GM13977 (cell line): ENCODE results near the gene RAD23A.

Experiments
- DNase-seq: peaks from one replicate; pipeline ENCODE4 v3.0.0; 2012; ENCODE audit warnings: low spot score
- CTCF ChIP-seq: IDR thresholded peaks from 2 replicates; pipeline ENCODE4 v1.5.1; 2012; ENCODE audit warnings: mild to moderate bottlenecking, control low read depth; ENCODE audit not compliant: insufficient read depth; ENCODE audit errors: extremely low read depth, missing control alignments
- in situ Hi-C: fragments of 300-500 bp; cut with MboI; formaldehyde crosslinking; loops from one replicate; pipeline ENCODE4 v1.12.0; 2022; ENCODE audit warnings: low sequenced_read_pairs, low pct_unique_long_range_greater_than_20kb, mixed read lengths, inconsistent platforms; ENCODE audit not compliant: unreplicated experiment

Gene RAD23A

GRCh38 chr19:12943437-12944044 lies 2.1 kb upstream of the RAD23A start:
- no peak for TF ChIP-seq CTCF
- in situ Hi-C loops = no loop called here
- DNase-seq = no peak

- in situ Hi-C loops = no loop called here
- no peak for DNase-seq
- no peak for TF ChIP-seq CTCF
These were observed 1.5 kb upstream of the RAD23A start for GRCh38 chr19:12944104-12944674.

GRCh38 chr19:12946092-12946721 lies 545 bp downstream of the RAD23A start:
- in situ Hi-C loops = no loop called here

GRCh38 chr19:12946731-12947496 lies 1.3 kb downstream of the RAD23A start:
- no peak for TF ChIP-seq CTCF
- no peak for DNase-seq
- in situ Hi-C loops = no loop called here

More at GRCh38 chr19:12946092-12946721, 545 bp downstream of the RAD23A start:
- peak; percentile 71 for DNase-seq
- TF ChIP-seq CTCF = no peak

- no peak for TF ChIP-seq CTCF
- in situ Hi-C loops = no loop called here
- no peak for DNase-seq
These were observed 2.3 kb downstream of the RAD23A start for GRCh38 chr19:12947702-12948611.
